Mucosa of rectum (tissue), 2 donors: ENCODE results near the gene RAB3A.

Experiments
- H3K27ac ChIP-seq, 2 donors: one replicate each; pipeline ENCODE4 v1.7.0; 2013; ENCODE audit warnings: inconsistent platforms in 2 of 2, low read depth in 2 of 2, low read length in 2 of 2
- H3K27me3 ChIP-seq, 2 donors: one replicate each; pipeline ENCODE4 v1.7.0; 2013; ENCODE audit warnings: low read length in 2 of 2; ENCODE audit not compliant: control insufficient read depth in 2 of 2, insufficient read depth in 2 of 2
- H3K36me3 ChIP-seq, 2 donors: one replicate each; pipeline ENCODE4 v1.7.0; 2013; ENCODE audit warnings: low read length in 2 of 2; ENCODE audit not compliant: control insufficient read depth in 2 of 2, insufficient read depth in 2 of 2
- H3K4me1 ChIP-seq, 2 donors: one replicate each; pipeline ENCODE4 v1.7.0; 2013; ENCODE audit warnings: low read length in 2 of 2, mild to moderate bottlenecking in 1 of 2; ENCODE audit not compliant: control insufficient read depth in 2 of 2, insufficient read depth in 2 of 2
- H3K4me3 ChIP-seq, 2 donors: one replicate each; pipeline ENCODE4 v1.7.0; 2013; ENCODE audit warnings: low read length in 2 of 2
- H3K9ac ChIP-seq, 2 donors: one replicate each; pipeline ENCODE4 v1.7.0; 2013; ENCODE audit warnings: low read length in 2 of 2, low read depth in 1 of 2, mild to moderate bottlenecking in 1 of 2
- H3K9me3 ChIP-seq, 2 donors: one replicate each; pipeline ENCODE4 v1.7.0; 2013; ENCODE audit warnings: low read length in 2 of 2; ENCODE audit not compliant: control insufficient read depth in 2 of 2
- donor health status: healthy.
- donor health status: Normal muscosa, but diverticular disease.

The RAB3A gene

GRCh38 chr19:18183529-18183928, 20.3 kb downstream of the RAB3A start:
- no peak overlapping the region for H3K4me3 ChIP-seq
- H3K27ac ChIP-seq: no peak overlapping the region
- no peak overlapping the region for H3K9ac ChIP-seq
- H3K4me1 ChIP-seq: peaks cover 0 to 3% of the 10 kb centered on the region in 2 donors
- H3K9me3 ChIP-seq: no peaks in the 10 kb centered on the region
- H3K27me3 ChIP-seq: no peaks in the 10 kb centered on the region
- no peaks in the 10 kb centered on the region for H3K36me3 ChIP-seq

- Histone ChIP-seq H3K36me3 (peaks cover 0 to 12% of the 10 kb centered on the region in 2 donors), H3K4me1 (peaks cover 0 to 7% of the 10 kb centered on the region in 2 donors), H3K4me3 (no peak overlapping the region), H3K27ac (no peak overlapping the region), H3K9ac (no peak overlapping the region), H3K27me3 (no peaks in the 10 kb centered on the region), H3K9me3 (no peaks in the 10 kb centered on the region)
These were observed 23.9 kb downstream of the RAB3A start for GRCh38 chr19:18179957-18180356.

- H3K27ac ChIP-seq: no peak overlapping the region
- no peaks in the 10 kb centered on the region for H3K27me3 ChIP-seq
- H3K9me3 ChIP-seq: no peaks in the 10 kb centered on the region
- no peak overlapping the region for H3K9ac ChIP-seq
- H3K36me3 ChIP-seq: peaks cover 0 to 12% of the 10 kb centered on the region in 2 donors
- no peak overlapping the region for H3K4me3 ChIP-seq
- H3K4me1 ChIP-seq: peaks cover 10 to 15% of the 10 kb centered on the region in 2 donors
These were observed 27.2 kb downstream of the RAB3A start for GRCh38 chr19:18176367-18177310.

GRCh38 chr19:18174983-18175382, 28.9 kb downstream of the RAB3A start:
- H3K4me3 ChIP-seq: peak overlapping the region; percentile 19 to 52
- H3K4me1 ChIP-seq: peaks cover 10 to 15% of the 10 kb centered on the region in 2 donors
- no peaks in the 10 kb centered on the region for H3K9me3 ChIP-seq
- no peak overlapping the region for H3K9ac ChIP-seq
- H3K36me3 ChIP-seq: peaks cover 0 to 12% of the 10 kb centered on the region in 2 donors
- H3K27ac ChIP-seq: no peak overlapping the region
- no peaks in the 10 kb centered on the region for H3K27me3 ChIP-seq

DNA sequence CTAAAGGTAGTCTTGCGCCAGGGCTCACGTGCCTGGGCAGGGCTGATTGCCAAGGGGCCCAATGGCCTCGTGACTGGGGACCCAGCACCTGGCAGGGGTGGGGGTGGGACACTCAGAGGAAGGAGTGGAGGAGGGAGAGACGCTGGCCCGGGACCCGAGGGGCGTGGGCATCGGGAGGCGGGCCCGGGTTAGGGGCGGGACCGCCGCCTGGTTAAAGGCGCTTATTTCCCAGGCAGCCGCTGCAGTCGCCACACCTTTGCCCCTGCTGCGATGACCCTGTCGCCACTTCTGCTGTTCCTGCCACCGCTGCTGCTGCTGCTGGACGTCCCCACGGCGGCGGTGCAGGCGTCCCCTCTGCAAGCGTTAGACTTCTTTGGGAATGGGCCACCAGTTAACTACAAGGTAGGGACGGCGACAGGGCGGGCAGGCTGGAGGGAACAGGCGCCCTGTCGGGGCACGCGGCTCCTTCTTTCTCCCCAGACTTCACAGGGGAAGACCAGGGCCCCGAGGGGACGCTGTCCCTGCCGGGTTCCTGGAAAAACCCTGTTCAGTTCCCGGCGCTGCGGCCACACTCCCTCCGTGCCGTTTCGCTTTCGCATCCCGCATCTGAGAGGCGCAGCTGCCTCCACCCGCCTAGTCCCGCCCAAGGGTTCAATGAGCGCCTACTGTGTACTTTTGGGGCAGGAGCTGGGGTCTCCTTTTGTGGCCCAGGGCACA, 30.1 kb downstream of the RAB3A start, which contains the start of gene IFI30:
Gene IFI30 (plus strand): TSS at position 242 of the 717 bp plus-strand sequence. CDS start 29 bp downstream, at position 271.
- Histone ChIP-seq H3K9me3 (no peaks in the 10 kb centered on the region), H3K36me3 (peaks cover 0 to 14% of the 10 kb centered on the region in 2 donors), H3K4me1 (peaks cover 10 to 15% of the 10 kb centered on the region in 2 donors), H3K9ac (peak within 1 kb of the TSS; percentile 68 to 81), H3K4me3 (peak within 1 kb of the TSS; percentile 76 to 84), H3K27me3 (no peaks in the 10 kb centered on the region), H3K27ac (peak within 1 kb of the TSS; percentile 69 to 78)

DNA sequence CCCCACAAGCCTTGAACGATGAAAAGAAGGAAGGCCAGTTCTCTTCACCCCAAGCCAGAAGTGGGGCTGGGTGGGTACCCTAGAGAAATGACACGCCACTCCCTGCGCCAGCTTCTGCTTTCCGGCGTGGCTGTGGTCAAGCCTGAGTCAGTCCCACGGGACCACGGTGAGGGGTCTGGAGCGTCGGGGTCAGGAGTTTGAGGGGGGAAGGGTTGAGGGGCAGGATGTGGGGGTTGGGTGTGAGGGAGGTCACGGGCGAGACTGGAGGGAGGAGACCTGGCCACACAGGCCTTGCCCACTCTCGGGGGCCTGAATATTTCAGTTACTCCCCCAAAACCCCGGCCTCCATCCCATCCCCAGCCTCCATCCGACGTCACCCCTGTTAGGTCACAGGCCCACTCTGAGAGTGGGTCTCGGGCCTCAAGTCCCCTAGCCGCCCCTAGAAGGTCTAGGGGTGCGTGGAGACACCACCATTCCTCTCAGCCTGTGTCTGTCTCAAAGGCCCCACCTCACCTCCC, 30.7 kb downstream of the RAB3A start:
- peak overlapping the region; percentile 68 to 81 for H3K9ac ChIP-seq
- peaks cover 2 to 14% of the 10 kb centered on the region in 2 donors for H3K36me3 ChIP-seq
- H3K4me1 ChIP-seq: peaks cover 10 to 15% of the 10 kb centered on the region in 2 donors
- no peaks in the 10 kb centered on the region for H3K9me3 ChIP-seq
- H3K27me3 ChIP-seq: no peaks in the 10 kb centered on the region
- H3K27ac ChIP-seq: peak overlapping the region; percentile 69 to 78
- peak overlapping the region; percentile 76 to 84 for H3K4me3 ChIP-seq

DNA sequence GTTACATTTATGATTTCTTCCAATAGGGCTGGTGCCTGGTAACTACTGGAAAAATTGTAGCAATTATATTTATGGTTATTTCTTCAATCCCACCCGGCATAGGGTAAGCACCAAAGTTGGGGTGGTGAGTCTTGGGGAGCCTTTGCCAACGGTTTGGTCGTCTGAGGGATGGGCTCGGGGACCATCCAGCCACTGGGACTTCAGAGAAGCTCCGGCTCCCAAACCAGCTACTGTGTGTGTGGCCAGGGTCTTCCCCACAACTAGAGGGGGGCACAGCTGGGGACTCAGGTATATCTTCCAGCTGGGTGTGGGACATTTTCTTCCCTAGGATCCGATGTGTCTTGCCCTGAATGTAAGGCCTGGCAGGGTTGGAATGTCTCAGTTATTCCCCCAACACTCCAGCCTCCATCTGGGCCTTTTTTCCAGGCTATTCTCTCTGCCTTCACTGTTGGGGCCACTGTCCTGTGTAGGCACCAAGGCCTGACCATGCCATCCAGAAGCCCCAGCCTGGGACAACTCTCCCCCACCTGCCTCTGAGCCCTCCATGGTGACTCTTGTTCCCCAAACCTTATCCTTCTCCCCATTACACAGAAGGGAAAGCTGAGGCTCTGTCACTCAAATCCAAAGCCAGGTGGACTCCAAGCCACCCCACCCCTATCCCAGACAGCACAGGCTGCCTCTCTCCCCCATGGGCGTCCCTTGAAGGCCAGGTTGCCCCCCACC, 31.4 kb downstream of the RAB3A start:
- no peaks in the 10 kb centered on the region for H3K27me3 ChIP-seq
- H3K9ac ChIP-seq: no peak overlapping the region
- peaks cover 2 to 13% of the 10 kb centered on the region in 2 donors for H3K36me3 ChIP-seq
- no peaks in the 10 kb centered on the region for H3K9me3 ChIP-seq
- H3K27ac ChIP-seq: peak overlapping the region; percentile 69 to 78
- no peak overlapping the region for H3K4me3 ChIP-seq
- peaks cover 10 to 15% of the 10 kb centered on the region in 2 donors for H3K4me1 ChIP-seq

- H3K9ac ChIP-seq: no peak overlapping the region
- H3K4me3 ChIP-seq: no peak overlapping the region
- H3K9me3 ChIP-seq: no peaks in the 10 kb centered on the region
- H3K4me1 ChIP-seq: peaks cover 10 to 15% of the 10 kb centered on the region in 2 donors
- peaks cover 2 to 16% of the 10 kb centered on the region in 2 donors for H3K36me3 ChIP-seq
- no peaks in the 10 kb centered on the region for H3K27me3 ChIP-seq
- peak overlapping the region in 1 of 2 donors; percentile 78 for H3K27ac ChIP-seq
These were observed 32.1 kb downstream of the RAB3A start for GRCh38 chr19:18171605-18172327.

DNA sequence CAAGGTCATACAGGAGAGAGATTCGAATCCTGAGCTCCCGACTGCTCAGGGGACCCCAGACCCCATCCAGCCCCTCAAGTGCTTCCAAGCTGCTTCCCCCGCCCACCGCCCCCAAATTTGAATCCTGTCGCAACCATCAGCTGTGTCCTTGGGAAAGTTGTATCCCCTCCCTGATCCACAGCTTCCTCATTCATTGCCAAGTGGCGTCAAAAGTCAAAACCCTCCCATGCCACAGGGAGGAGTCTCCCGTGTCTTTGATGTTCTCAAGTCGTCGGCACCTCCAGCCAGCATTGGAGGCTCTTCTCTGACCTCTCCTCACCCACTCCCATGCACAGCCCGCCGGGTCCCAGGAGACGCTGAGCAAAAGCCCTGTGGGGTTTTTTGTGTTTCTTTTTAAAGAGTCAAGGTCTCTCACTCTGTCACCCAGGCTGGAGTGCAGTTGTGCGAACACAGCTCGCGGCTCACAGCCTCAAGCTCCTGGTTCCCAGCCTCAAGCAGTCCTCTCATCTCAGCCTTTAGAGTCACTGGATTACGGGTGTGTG, 33.1 kb downstream of the RAB3A start:
- no peaks in the 10 kb centered on the region for H3K9me3 ChIP-seq
- peak overlapping the region; percentile 50 to 78 for H3K27ac ChIP-seq
- no peak overlapping the region for H3K9ac ChIP-seq
- H3K4me1 ChIP-seq: peaks cover 10 to 13% of the 10 kb centered on the region in 2 donors
- H3K27me3 ChIP-seq: no peaks in the 10 kb centered on the region
- peaks cover 7 to 18% of the 10 kb centered on the region in 2 donors for H3K36me3 ChIP-seq
- H3K4me3 ChIP-seq: no peak overlapping the region
